Loucy (cell line): ENCODE data around the gene TMA7B.

Source experiments
- H2AFZ ChIP-seq: fragments of 200-600 bp; sonication (generic); 2 replicates; pipeline ENCODE4 v1.6.0; 2016; ENCODE audit warnings: antibody characterized with exemption, mild to moderate bottlenecking, low read length, moderate library complexity
- H3F3A ChIP-seq: fragments of 200-600 bp; 2 replicates; pipeline ENCODE4 v1.6.0; 2016; ENCODE audit warnings: antibody characterized with exemption, low read depth, mild to moderate bottlenecking
- H3K27me3 ChIP-seq: fragments of 200-600 bp; sonication (generic); 2 replicates; pipeline ENCODE4 v1.6.1; 2014; ENCODE audit warnings: low read length, mild to moderate bottlenecking; ENCODE audit not compliant: insufficient read depth, poor library complexity, severe bottlenecking
- H3K36me3 ChIP-seq: fragments of 200-600 bp; sonication (generic); 2 replicates; pipeline ENCODE4 v1.6.1; 2016; ENCODE audit warnings: low read length; ENCODE audit not compliant: insufficient read depth
- H3K4me1 ChIP-seq: fragments of 200-600 bp; sonication (generic); 2 replicates; pipeline ENCODE4 v1.5.1; 2014; ENCODE audit warnings: low read length, mild to moderate bottlenecking; ENCODE audit not compliant: insufficient read depth, poor library complexity, severe bottlenecking
- H3K4me2 ChIP-seq: fragments of 200-600 bp; sonication (generic); 2 replicates; pipeline ENCODE4 v1.6.0; 2014; ENCODE audit warnings: antibody characterized with exemption, low read length, low read depth, mild to moderate bottlenecking; ENCODE audit not compliant: poor library complexity, severe bottlenecking
- H3K4me3 ChIP-seq: fragments of 200-600 bp; sonication (generic); 2 replicates; pipeline ENCODE4 v1.5.1; 2014; ENCODE audit warnings: low read length, mild to moderate bottlenecking, mixed read lengths; ENCODE audit not compliant: poor library complexity, severe bottlenecking
- H3K79me2 ChIP-seq: fragments of 200-600 bp; sonication (generic); 2 replicates; pipeline ENCODE4 v1.6.1; 2014; ENCODE audit warnings: low read length; ENCODE audit not compliant: insufficient read depth
- H3K9ac ChIP-seq: fragments of 200-600 bp; sonication (generic); 2 replicates; pipeline ENCODE4 v1.6.0; 2014; ENCODE audit warnings: mild to moderate bottlenecking, low read depth, low read length, moderate library complexity; ENCODE audit not compliant: poor library complexity, severe bottlenecking
- H3K9me2 ChIP-seq: fragments of 200-600 bp; sonication (generic); replicated peaks from 2 replicates; pipeline ENCODE4 v1.6.1; 2016; ENCODE audit warnings: low read depth, low read length, mixed read lengths
- H3K9me3 ChIP-seq: fragments of 200-600 bp; sonication (generic); 2 replicates; pipeline ENCODE4 v1.6.1; 2014; ENCODE audit warnings: mild to moderate bottlenecking, antibody characterized with exemption, low read length, low read depth; ENCODE audit not compliant: insufficient read depth
- H4K20me1 ChIP-seq: fragments of 200-600 bp; sonication (generic); 2 replicates; pipeline ENCODE4 v1.6.0; 2014; ENCODE audit warnings: antibody characterized with exemption, low read length, mild to moderate bottlenecking; ENCODE audit not compliant: insufficient read depth, poor library complexity, severe bottlenecking
- EZH2phosphoT487 ChIP-seq: fragments of 200-600 bp; IDR thresholded peaks from 2 replicates; pipeline ENCODE4 v1.6.1; 2018; ENCODE audit warnings: antibody characterized with exemption, mild to moderate bottlenecking, moderate library complexity, borderline replicate concordance
- TF ChIP-seq, protein P1 (sequence below): fragments of 200-600 bp; sonication (generic); conservative IDR thresholded peaks from 2 replicates; pipeline ENCODE4 v1.5.1; 2014; ENCODE audit warnings: mild to moderate bottlenecking, antibody characterized with exemption, low read length

Gene TMA7B

DNA sequence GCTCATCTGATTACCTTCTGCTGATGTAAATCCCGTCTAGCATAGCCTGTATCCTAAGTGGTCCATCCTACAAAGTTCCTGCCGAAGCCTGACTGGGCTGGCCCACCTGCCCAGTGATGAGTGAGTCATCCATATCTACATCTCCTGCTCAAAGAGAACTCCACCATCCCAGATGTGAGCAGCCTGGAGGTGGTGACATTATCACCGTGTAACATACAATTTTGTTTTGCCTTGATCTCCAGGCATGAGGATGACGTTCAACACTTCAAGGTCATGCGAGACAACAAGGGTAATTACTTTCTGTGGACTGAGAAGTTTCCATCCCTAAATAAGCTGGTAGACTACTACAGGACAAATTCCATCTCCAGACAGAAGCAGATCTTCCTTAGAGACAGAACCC is 5.6 kb downstream of the TMA7B start:
- Histone ChIP-seq H3F3A (peaks cover 10% of the 10 kb centered on the region), H3K9me2 (no peaks in the 10 kb centered on the region), H3K9me3 (no peaks in the 10 kb centered on the region), H4K20me1 (no peaks in the 10 kb centered on the region), H3K36me3 (peaks cover 79% of the 10 kb centered on the region; the same call in 1 of the 2 replicates), H3K79me2 (peaks cover 8% of the 10 kb centered on the region; the same call in 1 of the 2 replicates), H3K27me3 (no peaks in the 10 kb centered on the region), H2AFZ (no peak overlapping the region), H3K9ac (no peak overlapping the region), H3K4me2 (no peak overlapping the region), H3K4me1 (peaks cover 25% of the 10 kb centered on the region), H3K4me3 (no peak overlapping the region)
- no peak for TF ChIP-seq EZH2phosphoT487
- TF ChIP-seq, protein P1, sequence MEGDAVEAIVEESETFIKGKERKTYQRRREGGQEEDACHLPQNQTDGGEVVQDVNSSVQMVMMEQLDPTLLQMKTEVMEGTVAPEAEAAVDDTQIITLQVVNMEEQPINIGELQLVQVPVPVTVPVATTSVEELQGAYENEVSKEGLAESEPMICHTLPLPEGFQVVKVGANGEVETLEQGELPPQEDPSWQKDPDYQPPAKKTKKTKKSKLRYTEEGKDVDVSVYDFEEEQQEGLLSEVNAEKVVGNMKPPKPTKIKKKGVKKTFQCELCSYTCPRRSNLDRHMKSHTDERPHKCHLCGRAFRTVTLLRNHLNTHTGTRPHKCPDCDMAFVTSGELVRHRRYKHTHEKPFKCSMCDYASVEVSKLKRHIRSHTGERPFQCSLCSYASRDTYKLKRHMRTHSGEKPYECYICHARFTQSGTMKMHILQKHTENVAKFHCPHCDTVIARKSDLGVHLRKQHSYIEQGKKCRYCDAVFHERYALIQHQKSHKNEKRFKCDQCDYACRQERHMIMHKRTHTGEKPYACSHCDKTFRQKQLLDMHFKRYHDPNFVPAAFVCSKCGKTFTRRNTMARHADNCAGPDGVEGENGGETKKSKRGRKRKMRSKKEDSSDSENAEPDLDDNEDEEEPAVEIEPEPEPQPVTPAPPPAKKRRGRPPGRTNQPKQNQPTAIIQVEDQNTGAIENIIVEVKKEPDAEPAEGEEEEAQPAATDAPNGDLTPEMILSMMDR, result no peak

- no peak overlapping the region for H2AFZ ChIP-seq
- H3K4me2 ChIP-seq, result no peak overlapping the region
- no peaks in the 10 kb centered on the region for H3K9me3 ChIP-seq
- H3K9me2 ChIP-seq, result no peaks in the 10 kb centered on the region
- no peak for TF ChIP-seq EZH2phosphoT487
- TF ChIP-seq, protein P1, result no peak
- H3K27me3 ChIP-seq, result no peaks in the 10 kb centered on the region
- peaks cover 84% of the 10 kb centered on the region for H3K36me3 ChIP-seq
- H4K20me1 ChIP-seq, result no peaks in the 10 kb centered on the region
- peaks cover 8% of the 10 kb centered on the region; the same call in 1 of the 2 replicates for H3K79me2 ChIP-seq
- H3K4me1 ChIP-seq, result peaks cover 20% of the 10 kb centered on the region
- H3K4me3 ChIP-seq, result no peak overlapping the region
- peaks cover 7% of the 10 kb centered on the region for H3F3A ChIP-seq
- H3K9ac ChIP-seq, result no peak overlapping the region
Measured at GRCh38 chr22:39966470-39966869, 6.3 kb downstream of the TMA7B start.

GRCh38 chr22:39967103-39967829 is 7.1 kb downstream of the TMA7B start:
- TF ChIP-seq, protein P1, result no peak
- no peak for TF ChIP-seq EZH2phosphoT487
- Histone ChIP-seq H3F3A (no peaks in the 10 kb centered on the region), H3K79me2 (peaks cover 8% of the 10 kb centered on the region; the same call in 1 of the 2 replicates), H3K4me2 (no peak overlapping the region), H3K36me3 (peaks cover 89% of the 10 kb centered on the region), H3K9me2 (no peaks in the 10 kb centered on the region), H3K27me3 (no peaks in the 10 kb centered on the region), H2AFZ (no peak overlapping the region), H4K20me1 (no peaks in the 10 kb centered on the region), H3K9ac (no peak overlapping the region), H3K4me1 (peaks cover 13% of the 10 kb centered on the region), H3K9me3 (no peaks in the 10 kb centered on the region), H3K4me3 (no peak overlapping the region)
